Measurements from ENCODE around the gene CENPF.
"Not testable (repeated sequence)": the region's sequence is repeated elsewhere in the genome, so short reads cannot be mapped to it uniquely, and the experiment has no call there.

The CENPF gene

DNA sequence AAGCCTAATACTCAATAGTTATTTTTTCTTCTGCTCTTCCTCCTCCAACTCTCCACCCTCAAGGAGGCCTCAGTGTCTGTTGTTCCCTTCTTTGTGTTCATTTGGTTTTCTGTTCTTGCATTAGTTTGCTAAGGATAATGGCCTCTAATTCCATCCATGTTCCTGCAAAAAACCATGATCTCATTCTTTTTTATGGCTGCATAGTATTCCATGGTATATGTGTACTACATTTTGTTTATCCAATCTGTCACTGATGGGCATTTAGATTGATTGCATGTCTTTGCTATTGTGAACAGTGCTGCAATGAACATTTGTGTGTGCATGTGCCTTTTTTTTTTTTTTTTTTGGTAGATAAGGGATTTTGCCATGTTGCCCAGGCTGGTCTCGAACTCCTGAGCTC lies 6.7 kb downstream of the CENPF start:
- H3K27me3 ChIP-seq (ENCODE audit: insufficient read depth, low read length, poor library complexity), result no peaks in the 10 kb centered on the region
- H3K27ac ChIP-seq (ENCODE audit: low read length), result no peak overlapping the region
- H2AFZ ChIP-seq (ENCODE audit: low read depth, low read length), result no peak overlapping the region
- H3K36me3 ChIP-seq (ENCODE audit: insufficient read depth, low read length), result peaks cover 62% of the 10 kb centered on the region
- H3K79me2 ChIP-seq (ENCODE audit: insufficient read depth, low read length), result peaks cover 99% of the 10 kb centered on the region
- ATAC-seq (ENCODE audit: insufficient read depth, low read depth), result no peak
- no peak overlapping the region for H3K4me3 ChIP-seq (ENCODE audit: low read depth in 1 of 2, low read length in 2 of 2)
- TF ChIP-seq, protein P1, sequence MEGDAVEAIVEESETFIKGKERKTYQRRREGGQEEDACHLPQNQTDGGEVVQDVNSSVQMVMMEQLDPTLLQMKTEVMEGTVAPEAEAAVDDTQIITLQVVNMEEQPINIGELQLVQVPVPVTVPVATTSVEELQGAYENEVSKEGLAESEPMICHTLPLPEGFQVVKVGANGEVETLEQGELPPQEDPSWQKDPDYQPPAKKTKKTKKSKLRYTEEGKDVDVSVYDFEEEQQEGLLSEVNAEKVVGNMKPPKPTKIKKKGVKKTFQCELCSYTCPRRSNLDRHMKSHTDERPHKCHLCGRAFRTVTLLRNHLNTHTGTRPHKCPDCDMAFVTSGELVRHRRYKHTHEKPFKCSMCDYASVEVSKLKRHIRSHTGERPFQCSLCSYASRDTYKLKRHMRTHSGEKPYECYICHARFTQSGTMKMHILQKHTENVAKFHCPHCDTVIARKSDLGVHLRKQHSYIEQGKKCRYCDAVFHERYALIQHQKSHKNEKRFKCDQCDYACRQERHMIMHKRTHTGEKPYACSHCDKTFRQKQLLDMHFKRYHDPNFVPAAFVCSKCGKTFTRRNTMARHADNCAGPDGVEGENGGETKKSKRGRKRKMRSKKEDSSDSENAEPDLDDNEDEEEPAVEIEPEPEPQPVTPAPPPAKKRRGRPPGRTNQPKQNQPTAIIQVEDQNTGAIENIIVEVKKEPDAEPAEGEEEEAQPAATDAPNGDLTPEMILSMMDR (IDR thresholded peaks at IDR 0.05; ENCODE audit: borderline replicate concordance, extremely low read depth, low read length, poor library complexity, severe bottlenecking), result no peak
- no peak for TF ChIP-seq EZH2 (IDR thresholded peaks at IDR 0.05; ENCODE audit: borderline replicate concordance, low read depth, low read length, severe bottlenecking)
- H3K4me2 ChIP-seq (ENCODE audit: insufficient read depth, low read length), result no peak overlapping the region
- no peaks in the 10 kb centered on the region for H3K9me3 ChIP-seq (ENCODE audit: insufficient read depth, low read length, severe bottlenecking)
- H3K4me1 ChIP-seq (ENCODE audit: insufficient read depth, low read length), result peaks cover 27% of the 10 kb centered on the region
- H3K9ac ChIP-seq (ENCODE audit: low read depth, low read length), result no peak overlapping the region
- peaks cover 63% of the 10 kb centered on the region for H4K20me1 ChIP-seq (ENCODE audit: insufficient read depth, low read length)
- DNase-seq, result no peak

DNA sequence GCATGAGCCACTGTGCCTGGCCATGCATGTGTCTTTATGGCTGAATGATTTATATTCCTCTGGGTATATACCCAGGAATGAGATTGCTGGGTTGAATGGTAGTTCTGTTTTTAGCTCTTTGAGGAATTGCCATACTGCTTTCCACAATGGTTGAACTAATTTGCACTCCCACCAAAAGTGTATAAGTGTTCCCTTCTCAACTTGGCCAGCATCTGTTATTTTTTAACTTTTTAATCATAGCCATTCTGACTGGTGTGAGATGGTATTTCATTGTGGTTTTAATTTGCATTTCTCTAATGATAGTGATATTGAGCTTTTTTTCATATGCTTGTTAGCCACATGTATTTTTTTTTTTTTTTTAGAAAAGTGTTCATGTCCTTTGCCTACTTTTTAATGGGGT lies 7.1 kb downstream of the CENPF start:
- not testable (repeated sequence) for H3K27me3 ChIP-seq (ENCODE audit: insufficient read depth, low read length, poor library complexity); H3K4me2 ChIP-seq (ENCODE audit: insufficient read depth, low read length); H3K9me3 ChIP-seq (ENCODE audit: insufficient read depth, low read length, severe bottlenecking); DNase-seq; ATAC-seq (ENCODE audit: insufficient read depth, low read depth); H3K4me3 ChIP-seq (ENCODE audit: low read depth in 1 of 2, low read length in 2 of 2); H2AFZ ChIP-seq (ENCODE audit: low read depth, low read length); H3K9ac ChIP-seq (ENCODE audit: low read depth, low read length); H3K27ac ChIP-seq (ENCODE audit: low read length)
- peaks cover 60% of the 10 kb centered on the region for H4K20me1 ChIP-seq (ENCODE audit: insufficient read depth, low read length)
- peaks cover 62% of the 10 kb centered on the region for H3K36me3 ChIP-seq (ENCODE audit: insufficient read depth, low read length)
- H3K79me2 ChIP-seq (ENCODE audit: insufficient read depth, low read length), result peaks cover 99% of the 10 kb centered on the region
- H3K4me1 ChIP-seq (ENCODE audit: insufficient read depth, low read length), result peaks cover 23% of the 10 kb centered on the region

DNA sequence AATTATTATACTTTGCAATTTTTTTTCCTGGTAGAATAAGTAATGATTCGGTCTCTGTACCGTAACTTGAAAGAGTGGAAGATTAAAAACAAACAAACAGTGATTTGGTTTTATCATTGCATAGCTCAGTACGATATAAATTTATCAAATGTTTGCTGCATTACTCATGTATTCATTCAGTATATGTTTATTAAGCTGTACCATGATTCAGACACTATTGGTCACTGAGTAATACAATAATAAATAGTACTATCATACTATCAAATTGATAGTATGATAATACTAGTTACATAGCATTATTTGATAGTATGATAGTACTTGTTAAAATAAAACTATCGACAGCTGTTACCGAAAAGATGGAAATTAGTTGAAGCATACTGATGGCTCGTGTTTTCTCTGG lies 12.1 kb downstream of the CENPF start:
- H4K20me1 ChIP-seq (ENCODE audit: insufficient read depth, low read length), result peaks cover 35% of the 10 kb centered on the region; the same call in 1 of the 2 replicates
- H3K27ac ChIP-seq (ENCODE audit: low read length), result no peak overlapping the region
- no peak overlapping the region for H3K4me3 ChIP-seq (ENCODE audit: low read depth in 1 of 2, low read length in 2 of 2)
- ATAC-seq (ENCODE audit: insufficient read depth, low read depth), result no peak
- H3K4me1 ChIP-seq (ENCODE audit: insufficient read depth, low read length), result peaks cover 17% of the 10 kb centered on the region
- H2AFZ ChIP-seq (ENCODE audit: low read depth, low read length), result no peak overlapping the region
- H3K9ac ChIP-seq (ENCODE audit: low read depth, low read length), result no peak overlapping the region
- no peak for DNase-seq
- no peaks in the 10 kb centered on the region for H3K9me3 ChIP-seq (ENCODE audit: insufficient read depth, low read length, severe bottlenecking)
- TF ChIP-seq, protein P1 (IDR thresholded peaks at IDR 0.05; ENCODE audit: borderline replicate concordance, extremely low read depth, low read length, poor library complexity, severe bottlenecking), result no peak
- no peak for TF ChIP-seq EZH2 (IDR thresholded peaks at IDR 0.05; ENCODE audit: borderline replicate concordance, low read depth, low read length, severe bottlenecking)
- H3K36me3 ChIP-seq (ENCODE audit: insufficient read depth, low read length), result peaks cover 70% of the 10 kb centered on the region
- no peaks in the 10 kb centered on the region for H3K27me3 ChIP-seq (ENCODE audit: insufficient read depth, low read length, poor library complexity)
- H3K79me2 ChIP-seq (ENCODE audit: insufficient read depth, low read length), result peaks cover 78% of the 10 kb centered on the region
- no peak overlapping the region for H3K4me2 ChIP-seq (ENCODE audit: insufficient read depth, low read length)

DNA sequence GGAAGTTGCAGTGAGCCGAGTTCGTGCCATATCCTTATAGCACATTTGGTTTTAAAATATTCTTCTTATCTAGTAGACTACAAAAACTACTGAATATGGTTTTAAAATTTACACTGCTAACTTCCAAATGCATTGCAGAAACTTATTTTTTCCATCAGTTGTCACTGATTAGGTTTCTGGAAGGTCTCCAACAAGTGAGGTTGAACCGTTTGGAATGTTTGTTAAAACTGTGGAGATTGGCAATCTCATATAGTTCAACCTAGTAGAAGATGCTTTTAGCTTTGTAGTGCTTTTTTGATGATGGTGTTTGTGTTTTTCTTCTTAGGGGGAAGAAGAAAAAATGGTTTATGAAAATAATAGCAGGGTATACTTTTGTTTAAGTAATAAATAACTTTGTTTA lies 12.9 kb downstream of the CENPF start:
- Histone ChIP-seq H3K36me3 (ENCODE audit: insufficient read depth, low read length) (peaks cover 77% of the 10 kb centered on the region), H3K27me3 (ENCODE audit: insufficient read depth, low read length, poor library complexity) (no peaks in the 10 kb centered on the region), H3K4me2 (ENCODE audit: insufficient read depth, low read length) (no peak overlapping the region), H3K27ac (ENCODE audit: low read length) (no peak overlapping the region), H3K4me3 (ENCODE audit: low read depth in 1 of 2, low read length in 2 of 2) (no peak overlapping the region), H4K20me1 (ENCODE audit: insufficient read depth, low read length) (peaks cover 31% of the 10 kb centered on the region; the same call in 1 of the 2 replicates), H3K9me3 (ENCODE audit: insufficient read depth, low read length, severe bottlenecking) (no peaks in the 10 kb centered on the region), H2AFZ (ENCODE audit: low read depth, low read length) (no peak overlapping the region), H3K9ac (ENCODE audit: low read depth, low read length) (no peak overlapping the region), H3K79me2 (ENCODE audit: insufficient read depth, low read length) (peaks cover 70% of the 10 kb centered on the region), H3K4me1 (ENCODE audit: insufficient read depth, low read length) (peaks cover 13% of the 10 kb centered on the region)
- ATAC-seq (ENCODE audit: insufficient read depth, low read depth), result no peak
- TF ChIP-seq, protein P1 (IDR thresholded peaks at IDR 0.05; ENCODE audit: borderline replicate concordance, extremely low read depth, low read length, poor library complexity, severe bottlenecking), result no peak
- TF ChIP-seq EZH2 (IDR thresholded peaks at IDR 0.05; ENCODE audit: borderline replicate concordance, low read depth, low read length, severe bottlenecking), result no peak
- DNase-seq, result no peak
